Lower leg skin (tissue), 4 donors: ENCODE measurements around the gene SPATA21. TPM values are rescaled to one million over a fixed set of nuclear protein-coding genes. Genes with fewer than 3 reads are reported as not detected.
A peak's percentile ranks its signal among the peaks of the same experiment; 100 is the strongest.
"Not testable (repeated sequence)": the region's sequence is repeated elsewhere in the genome, so short reads cannot be mapped to it uniquely, and the experiment has no call there.

Experiments used
- DNase-seq, 2 donors: peaks; one replicate each; pipeline ENCODE4 v3.0.0-alpha.2; 2019; ENCODE audit warnings: low spot score in 2 of 2
- H3K4me3 ChIP-seq: fragments of 200-600 bp; sonication (generic); 2 replicates; pipeline ENCODE4 v1.5.1; 2017; ENCODE audit warnings: mild to moderate bottlenecking, low read depth; ENCODE audit not compliant: poor library complexity, severe bottlenecking
- POLR2A ChIP-seq, 2 donors: fragments of 450-650 bp; IDR thresholded peaks; one replicate each; pipeline ENCODE4 v1.6.1; 2016 to 2017; ENCODE audit warnings: antibody characterized with exemption in 2 of 2, mild to moderate bottlenecking in 1 of 2, moderate library complexity in 1 of 2
- WGBS, 2 donors: methylation state at CpG; one replicate each; pipeline ENCODE4 v1.1.5; 2018; 5-methylcytosine and 5-hydroxymethylcytosine counted together
- intact Hi-C: fragments of 100-400 bp; cut with DNase I; formaldehyde crosslinking; loops from one replicate; pipeline ENCODE4 v1.15.0; 2023; ENCODE audit warnings: low total_unique reads
- total RNA-seq, 4 donors: library from RNA; depleted of rRNA; stranded (reverse); fragments of >200 nt; gene quantifications; one replicate each; pipeline ENCODE4 v1.1.0, GENCODE V29; 2016
- TF ChIP-seq, protein P1 (sequence below), 3 donors: fragments of 450-650 bp; IDR thresholded peaks; one replicate each; pipeline ENCODE4 v1.5.1; 2016; ENCODE audit warnings: antibody characterized with exemption in 3 of 3, mild to moderate bottlenecking in 3 of 3, moderate library complexity in 2 of 3

Gene SPATA21
- total RNA-seq, 4 donors from 2014 or later: not detected

DNA sequence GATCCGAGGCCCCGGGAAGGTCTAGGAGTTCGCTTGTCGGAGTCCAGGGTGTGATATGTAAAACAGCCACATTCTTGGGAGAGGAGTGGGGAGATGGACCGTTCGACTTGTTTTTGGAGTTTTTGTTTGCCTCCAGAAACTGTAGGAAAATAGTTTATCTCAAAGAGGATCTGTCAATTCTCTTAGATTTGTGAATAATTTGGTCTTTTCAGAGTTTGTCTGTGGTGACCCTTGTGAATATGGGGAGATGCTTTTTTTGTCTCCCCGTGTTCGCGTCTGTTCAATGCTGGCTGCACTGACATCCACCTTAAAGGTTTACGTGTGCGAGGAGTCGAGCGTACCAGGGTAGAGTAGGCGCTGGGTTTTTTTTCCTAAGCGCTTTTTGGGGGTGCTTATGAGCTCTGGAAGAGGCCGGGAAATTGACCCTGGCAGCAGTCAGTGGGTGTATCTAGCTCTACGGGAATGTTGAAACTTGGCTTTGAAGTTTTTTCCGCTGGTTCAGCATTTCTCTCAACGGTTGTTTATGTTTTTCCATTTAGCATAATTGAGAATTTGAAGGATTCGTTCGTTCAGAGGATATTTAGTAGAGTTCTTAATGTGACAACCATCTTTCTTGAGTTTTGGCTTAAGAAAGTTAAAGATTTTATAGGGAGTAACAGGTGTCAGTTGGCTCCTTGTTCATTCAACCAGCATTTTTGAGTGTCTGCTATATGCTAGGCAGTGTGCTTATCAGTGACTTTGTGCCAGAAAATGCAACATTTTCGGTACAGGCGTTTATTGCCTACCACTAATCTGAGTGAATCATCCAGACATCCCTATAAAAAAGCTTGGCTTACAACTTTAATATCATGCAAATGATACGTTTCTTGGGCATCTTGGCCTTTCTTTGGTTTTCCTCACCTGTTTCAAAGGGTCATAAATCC lies 69.0 kb downstream of the SPATA21 start:
- intact Hi-C loops: no loop called here
- no peak for TF ChIP-seq POLR2A (IDR thresholded peaks at IDR 0.05)
- TF ChIP-seq, protein P1, sequence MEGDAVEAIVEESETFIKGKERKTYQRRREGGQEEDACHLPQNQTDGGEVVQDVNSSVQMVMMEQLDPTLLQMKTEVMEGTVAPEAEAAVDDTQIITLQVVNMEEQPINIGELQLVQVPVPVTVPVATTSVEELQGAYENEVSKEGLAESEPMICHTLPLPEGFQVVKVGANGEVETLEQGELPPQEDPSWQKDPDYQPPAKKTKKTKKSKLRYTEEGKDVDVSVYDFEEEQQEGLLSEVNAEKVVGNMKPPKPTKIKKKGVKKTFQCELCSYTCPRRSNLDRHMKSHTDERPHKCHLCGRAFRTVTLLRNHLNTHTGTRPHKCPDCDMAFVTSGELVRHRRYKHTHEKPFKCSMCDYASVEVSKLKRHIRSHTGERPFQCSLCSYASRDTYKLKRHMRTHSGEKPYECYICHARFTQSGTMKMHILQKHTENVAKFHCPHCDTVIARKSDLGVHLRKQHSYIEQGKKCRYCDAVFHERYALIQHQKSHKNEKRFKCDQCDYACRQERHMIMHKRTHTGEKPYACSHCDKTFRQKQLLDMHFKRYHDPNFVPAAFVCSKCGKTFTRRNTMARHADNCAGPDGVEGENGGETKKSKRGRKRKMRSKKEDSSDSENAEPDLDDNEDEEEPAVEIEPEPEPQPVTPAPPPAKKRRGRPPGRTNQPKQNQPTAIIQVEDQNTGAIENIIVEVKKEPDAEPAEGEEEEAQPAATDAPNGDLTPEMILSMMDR (IDR thresholded peaks at IDR 0.05): no peak
- 1% methylated on average over 24 of the region's 24 CpGs for WGBS, 2 donors
- H3K4me3 ChIP-seq: peak overlapping the region; percentile 70
- DNase-seq: no peak

DNA sequence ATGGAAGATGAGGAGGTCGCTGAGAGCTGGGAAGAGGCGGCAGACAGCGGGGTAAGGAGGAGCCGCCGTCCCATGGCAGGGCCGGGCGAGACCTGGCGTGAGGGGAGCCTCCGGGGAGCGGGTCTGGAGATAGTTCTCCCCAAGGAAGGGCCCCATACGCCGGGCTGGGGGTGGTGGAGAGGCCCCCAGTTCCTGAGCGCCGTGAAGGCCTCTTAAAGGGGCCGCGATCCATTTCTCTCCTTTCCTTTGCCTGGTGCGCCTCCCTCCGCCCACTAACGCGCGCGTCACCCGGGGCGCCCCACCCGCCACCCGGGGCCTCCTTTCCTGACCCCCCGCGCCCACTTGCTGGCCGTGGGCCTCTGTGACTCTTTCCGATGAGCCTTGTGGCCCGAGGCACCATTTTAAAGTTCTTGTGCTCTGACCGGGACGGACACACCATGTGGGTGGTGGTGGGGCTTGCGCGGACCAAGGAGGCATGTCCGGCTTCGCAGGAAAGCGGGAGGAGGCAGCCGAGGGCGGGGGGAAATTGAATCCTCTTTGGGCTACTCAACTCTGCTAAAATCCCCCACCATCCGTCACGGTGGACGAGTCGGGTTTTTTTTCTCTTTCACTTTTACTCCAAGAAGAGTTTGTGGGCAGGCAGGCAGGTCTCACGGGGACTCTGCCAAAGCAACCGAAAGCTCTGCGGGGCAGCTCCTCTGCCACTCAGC lies 69.8 kb downstream of the SPATA21 start:
- intact Hi-C loops: no loop called here
- peak in 1 of 2 donors; percentile 75 for TF ChIP-seq POLR2A (IDR thresholded peaks at IDR 0.05)
- TF ChIP-seq, protein P1 (IDR thresholded peaks at IDR 0.05): no peak
- DNase-seq: peak; percentile 83 to 97
- 0 to 1% methylated on average over 45 to 46 of the region's 47 CpGs for WGBS, 2 donors
- H3K4me3 ChIP-seq: peak overlapping the region; percentile 70

GRCh38 chr1:16366722-16367257 lies 70.4 kb downstream of the SPATA21 start, which contains the start of gene SZRD1:
Gene SZRD1 (plus strand): TSS chr1:16367242. CDS start chr1:16367258, 16 bp downstream.
- DNase-seq: peak; percentile 97 to 99
- H3K4me3 ChIP-seq: peak within 1 kb of the TSS; percentile 70
- TF ChIP-seq, protein P1 (IDR thresholded peaks at IDR 0.05): no peak
- no peak for TF ChIP-seq POLR2A (IDR thresholded peaks at IDR 0.05)
- intact Hi-C loops: no loop called here
- WGBS, 2 donors: 2 to 4% methylated on average over 24 of the region's 24 CpGs

- DNase-seq, H3K4me3 ChIP-seq, intact Hi-C loops: not testable (repeated sequence)
- WGBS, 2 donors: 73 to 78% methylated on average over 3 of the region's 3 CpGs
Observed at GRCh38 chr1:16365146-16365498, 72.1 kb downstream of the SPATA21 start.

- intact Hi-C loops: loop anchor here (10.0 kb wide), 1 partner anchor 272 kb away; no protein-coding TSS in a partner anchor
- WGBS, 2 donors: 81 to 83% methylated on average over 3 of the region's 3 CpGs
- no peak for TF ChIP-seq POLR2A (IDR thresholded peaks at IDR 0.05)
- TF ChIP-seq, protein P1 (IDR thresholded peaks at IDR 0.05): no peak
Observed at GRCh38 chr1:16356867-16357266, 80.4 kb downstream of the SPATA21 start.

GRCh38 chr1:16354619-16355018 lies 82.6 kb downstream of the SPATA21 start:
- TF ChIP-seq, protein P1 (IDR thresholded peaks at IDR 0.05): no peak
- no peak for TF ChIP-seq POLR2A (IDR thresholded peaks at IDR 0.05)
- H3K4me3 ChIP-seq: no peak overlapping the region
- DNase-seq: no peak
- intact Hi-C loops: loop anchor here (10.0 kb wide), 1 partner anchor 270 kb away; no protein-coding TSS in a partner anchor
- WGBS, 2 donors: 71 to 83% methylated on average over 2 of the region's 2 CpGs

More at GRCh38 chr1:16356867-16357266, 80.4 kb downstream of the SPATA21 start:
- no peak for DNase-seq
- H3K4me3 ChIP-seq: no peak overlapping the region
